ENCODE measurements around the gene PCDHA5.
"Not testable (repeated sequence)": the region's sequence is repeated elsewhere in the genome, so short reads cannot be mapped to it uniquely, and the experiment has no call there.

PCDHA5 gene

DNA sequence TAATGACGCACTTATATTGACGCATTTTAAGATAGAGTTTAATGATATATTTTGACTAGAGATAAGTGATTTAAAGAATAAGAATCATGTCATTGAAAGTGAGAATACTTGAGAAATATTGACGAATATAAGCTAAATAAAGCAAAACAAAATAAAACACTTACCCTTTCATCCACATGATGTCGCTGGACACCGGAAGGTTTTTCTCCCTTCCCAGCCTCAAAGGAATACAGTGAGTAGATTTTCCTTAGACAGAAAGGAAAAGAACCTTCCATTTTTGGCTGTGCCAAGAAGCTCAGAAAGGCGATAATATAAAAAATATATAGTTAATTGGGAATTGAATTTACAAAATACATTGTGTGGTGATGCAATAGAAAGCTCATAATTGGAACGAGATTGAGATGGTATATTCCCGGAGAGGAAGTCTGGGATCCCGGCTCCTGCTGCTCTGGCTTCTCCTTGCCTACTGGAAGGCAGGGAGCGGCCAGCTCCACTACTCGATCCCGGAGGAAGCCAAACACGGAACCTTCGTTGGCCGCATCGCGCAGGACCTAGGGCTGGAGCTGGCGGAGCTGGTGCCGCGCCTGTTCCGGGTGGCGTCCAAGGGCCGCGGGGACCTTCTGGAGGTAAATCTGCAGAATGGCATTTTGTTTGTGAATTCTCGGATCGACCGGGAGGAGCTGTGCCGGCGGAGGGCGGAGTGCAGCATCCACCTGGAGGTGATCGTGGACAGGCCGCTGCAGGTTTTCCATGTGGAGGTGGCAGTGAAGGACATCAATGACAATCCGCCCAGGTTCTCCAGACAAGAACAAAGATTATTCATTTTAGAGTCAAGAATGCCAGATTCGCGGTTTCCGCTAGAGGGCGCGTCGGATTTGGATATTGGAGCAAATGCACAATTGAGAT, at the start of gene PCDHA5:
TSS of gene PCDHA5 (plus strand) at position 239 of the 906 bp plus-strand sequence.
- DNase-seq, result no peak

DNA sequence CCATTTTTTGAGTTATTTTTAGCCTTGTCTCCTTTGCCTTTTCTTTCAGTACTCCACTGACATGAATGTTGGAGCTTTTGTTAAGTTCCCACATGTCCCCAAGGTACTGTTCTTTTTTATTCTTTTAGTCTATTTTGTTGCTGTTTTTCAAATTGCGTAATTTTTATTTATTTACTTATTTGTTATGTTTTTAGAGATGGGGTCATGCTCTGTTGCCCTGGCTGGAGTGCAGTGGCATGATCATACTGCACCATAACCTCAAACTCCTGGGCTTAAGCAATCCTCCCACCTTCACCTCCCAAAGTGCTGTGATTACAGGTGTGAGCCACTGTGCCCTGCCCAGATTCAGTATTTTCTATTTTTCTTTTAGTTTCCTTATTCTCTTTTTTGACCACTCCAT, 40.9 kb upstream of the PCDHA5 start:
- DNase-seq, result no peak

DNA sequence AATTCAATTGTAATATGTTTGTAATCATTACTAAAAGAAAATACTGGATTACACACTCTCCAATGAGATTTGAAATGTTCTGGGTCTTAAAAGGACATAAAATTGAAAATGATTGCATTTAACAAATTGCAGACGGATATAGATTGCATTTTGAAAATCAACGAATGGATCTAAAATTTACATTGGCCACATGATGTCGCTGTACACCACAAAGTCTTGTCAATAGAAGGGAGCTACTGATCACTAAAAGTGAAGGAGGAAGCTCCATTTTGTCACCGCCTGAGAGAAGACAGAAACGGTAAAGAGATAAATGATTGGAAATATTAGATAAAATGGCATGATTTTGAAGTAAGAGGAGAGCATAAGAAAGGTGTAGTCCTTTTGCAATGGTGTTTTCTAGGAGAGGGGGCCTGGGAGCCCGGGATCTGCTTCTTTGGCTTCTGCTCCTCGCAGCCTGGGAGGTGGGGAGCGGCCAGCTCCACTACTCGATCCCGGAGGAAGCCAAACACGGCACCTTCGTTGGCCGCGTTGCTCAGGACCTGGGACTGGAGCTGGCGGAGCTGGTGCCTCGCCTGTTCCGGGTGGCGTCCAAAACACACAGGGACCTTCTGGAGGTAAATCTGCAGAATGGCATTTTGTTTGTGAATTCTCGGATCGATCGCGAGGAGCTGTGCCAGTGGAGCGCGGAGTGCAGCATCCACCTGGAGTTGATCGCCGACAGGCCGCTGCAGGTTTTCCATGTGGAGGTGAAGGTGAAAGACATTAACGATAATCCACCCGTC, 35.3 kb upstream of the PCDHA5 start, which contains the start of gene PCDHA1:
TSS of gene PCDHA1 (plus strand) at position 236 of the 782 bp plus-strand sequence.
- no peak for DNase-seq

- not testable (repeated sequence) for DNase-seq
These were observed 34.0 kb upstream of the PCDHA5 start for GRCh38 chr5:140787422-140787821.

DNA sequence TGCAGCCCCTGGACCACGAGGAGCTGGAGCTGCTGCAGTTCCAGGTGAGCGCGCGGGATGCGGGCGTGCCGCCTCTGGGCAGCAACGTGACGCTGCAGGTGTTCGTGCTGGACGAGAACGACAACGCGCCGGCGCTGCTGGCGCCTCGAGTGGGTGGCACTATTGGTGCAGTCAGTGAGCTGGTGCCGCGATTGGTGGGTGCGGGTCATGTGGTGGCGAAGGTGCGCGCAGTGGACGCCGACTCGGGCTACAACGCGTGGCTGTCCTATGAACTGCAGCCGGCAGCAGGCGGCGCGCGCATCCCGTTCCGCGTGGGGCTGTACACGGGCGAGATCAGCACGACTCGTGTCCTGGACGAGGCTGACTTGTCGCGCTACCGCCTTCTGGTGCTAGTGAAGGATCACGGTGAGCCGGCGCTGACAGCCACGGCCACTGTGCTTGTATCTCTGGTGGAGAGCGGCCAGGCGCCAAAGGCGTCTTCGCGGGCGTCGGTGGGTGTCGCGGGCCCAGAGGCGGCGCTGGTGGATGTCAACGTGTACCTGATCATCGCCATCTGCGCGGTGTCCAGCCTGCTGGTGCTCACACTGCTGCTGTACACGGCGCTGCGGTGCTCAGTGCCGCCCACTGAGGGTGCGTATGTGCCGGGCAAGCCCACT, 33.4 kb upstream of the PCDHA5 start:
- DNase-seq, result not testable (repeated sequence)

DNA sequence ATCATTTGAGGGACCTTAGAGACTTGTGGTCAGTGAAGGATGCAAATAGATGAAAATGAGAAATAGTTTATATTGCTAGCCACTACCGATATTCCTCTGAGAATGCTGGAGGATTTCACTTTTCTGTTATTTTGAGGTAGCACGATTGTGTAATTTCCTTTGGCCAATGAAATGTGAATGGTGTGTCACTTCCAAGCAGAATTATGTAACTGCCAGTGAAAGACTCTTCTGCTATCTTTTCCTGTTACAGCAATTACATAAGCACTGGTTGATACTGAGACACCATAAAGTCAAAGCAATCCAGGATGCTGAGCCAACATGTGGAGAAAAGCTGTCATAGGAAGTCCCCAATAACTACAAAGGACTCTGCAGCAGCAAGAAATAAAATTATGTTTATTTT, 30.3 kb upstream of the PCDHA5 start:
- DNase-seq, result no peak

DNA sequence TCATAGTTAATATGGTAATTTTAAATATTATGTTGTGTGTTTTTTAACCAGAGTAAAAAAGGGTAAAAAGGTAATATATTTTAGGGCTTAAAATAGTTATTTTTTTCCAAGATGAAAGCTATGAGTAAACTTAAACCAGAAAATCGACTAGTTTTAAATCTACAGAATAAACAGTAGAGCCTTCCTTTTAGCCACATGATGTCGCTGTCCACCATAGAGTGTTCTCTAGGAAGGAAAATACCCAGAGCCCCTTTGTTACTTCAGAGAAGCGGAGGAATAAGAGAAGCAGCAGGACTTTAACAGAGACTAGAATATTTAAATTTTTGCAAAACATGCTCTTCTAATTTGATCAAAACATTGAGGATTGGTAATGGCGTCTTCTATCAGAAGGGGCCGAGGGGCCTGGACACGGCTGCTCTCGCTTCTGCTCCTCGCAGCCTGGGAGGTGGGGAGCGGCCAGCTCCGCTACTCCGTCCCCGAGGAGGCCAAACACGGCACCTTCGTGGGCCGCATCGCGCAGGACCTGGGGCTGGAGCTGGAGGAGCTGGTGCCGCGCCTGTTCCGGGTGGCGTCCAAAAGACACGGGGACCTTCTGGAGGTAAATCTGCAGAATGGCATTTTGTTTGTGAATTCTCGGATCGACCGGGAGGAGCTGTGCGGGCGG, 26.7 kb upstream of the PCDHA5 start, which contains the start of gene PCDHA2:
TSS of gene PCDHA2 (plus strand) at position 258 of the 664 bp plus-strand sequence.
- no peak for DNase-seq

- no peak for DNase-seq
These were observed 26.2 kb upstream of the PCDHA5 start for GRCh38 chr5:140795259-140795641.

DNA sequence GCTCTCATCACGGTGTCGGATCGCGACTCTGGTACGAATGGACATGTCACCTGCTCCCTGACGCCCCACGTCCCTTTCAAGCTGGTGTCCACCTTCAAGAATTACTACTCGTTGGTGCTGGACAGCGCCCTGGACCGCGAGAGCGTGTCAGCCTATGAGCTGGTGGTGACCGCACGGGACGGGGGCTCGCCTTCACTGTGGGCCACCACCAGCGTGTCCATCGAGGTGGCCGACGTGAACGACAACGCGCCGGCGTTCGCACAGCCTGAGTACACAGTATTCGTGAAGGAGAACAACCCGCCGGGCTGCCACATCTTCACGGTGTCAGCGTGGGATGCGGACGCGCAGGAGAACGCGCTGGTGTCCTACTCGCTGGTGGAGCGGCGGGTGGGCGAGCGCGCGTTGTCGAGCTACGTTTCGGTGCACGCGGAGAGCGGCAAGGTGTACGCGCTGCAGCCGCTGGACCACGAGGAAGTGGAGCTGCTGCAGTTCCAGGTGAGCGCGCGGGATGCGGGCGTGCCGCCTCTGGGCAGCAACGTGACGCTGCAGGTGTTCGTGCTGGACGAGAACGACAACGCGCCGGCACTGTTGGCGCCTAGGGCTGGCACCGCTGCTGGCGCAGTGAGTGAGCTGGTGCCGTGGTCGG, 25.2 kb upstream of the PCDHA5 start:
- not testable (repeated sequence) for DNase-seq

DNA sequence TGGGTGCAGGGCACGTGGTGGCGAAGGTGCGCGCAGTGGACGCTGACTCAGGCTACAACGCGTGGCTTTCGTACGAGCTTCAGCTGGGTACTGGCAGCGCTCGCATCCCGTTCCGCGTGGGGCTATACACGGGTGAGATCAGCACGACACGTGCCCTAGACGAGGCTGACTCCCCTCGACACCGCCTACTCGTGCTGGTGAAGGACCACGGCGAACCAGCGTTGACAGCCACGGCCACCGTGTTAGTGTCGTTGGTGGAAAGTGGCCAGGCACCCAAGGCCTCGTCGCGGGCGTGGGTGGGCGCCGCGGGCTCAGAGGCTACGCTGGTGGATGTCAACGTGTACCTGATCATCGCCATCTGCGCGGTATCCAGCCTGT, 24.7 kb upstream of the PCDHA5 start:
- DNase-seq, result no peak

DNA sequence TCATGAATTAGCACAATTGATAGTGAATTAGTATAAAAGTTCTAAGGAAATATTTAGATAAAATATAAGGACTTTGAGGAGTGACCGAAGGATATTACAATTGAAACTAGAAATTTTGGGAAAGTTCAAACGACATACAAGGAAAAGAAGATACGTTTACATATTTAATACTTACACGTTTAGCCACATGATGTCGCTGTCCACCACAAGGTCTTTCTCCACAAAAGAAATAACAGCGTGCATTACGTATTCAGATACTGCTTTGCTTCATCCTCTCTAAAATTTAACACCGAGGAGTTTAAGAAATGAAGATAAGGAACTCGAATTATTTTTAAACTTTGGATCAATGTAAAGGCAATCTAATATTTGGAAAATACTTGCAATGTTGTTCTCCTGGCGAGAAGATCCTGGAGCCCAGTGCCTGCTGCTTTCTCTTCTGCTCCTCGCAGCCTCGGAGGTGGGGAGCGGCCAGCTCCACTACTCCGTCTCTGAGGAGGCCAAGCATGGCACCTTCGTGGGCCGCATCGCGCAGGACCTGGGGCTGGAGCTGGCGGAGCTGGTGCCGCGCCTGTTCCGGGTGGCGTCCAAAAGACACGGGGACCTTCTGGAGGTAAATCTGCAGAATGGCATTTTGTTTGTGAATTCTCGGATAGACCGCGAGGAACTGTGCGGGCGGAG, 20.5 kb upstream of the PCDHA5 start, which contains the start of gene PCDHA3:
TSS of gene PCDHA3 (plus strand) at position 242 of the 678 bp plus-strand sequence.
- DNase-seq, result no peak

DNA sequence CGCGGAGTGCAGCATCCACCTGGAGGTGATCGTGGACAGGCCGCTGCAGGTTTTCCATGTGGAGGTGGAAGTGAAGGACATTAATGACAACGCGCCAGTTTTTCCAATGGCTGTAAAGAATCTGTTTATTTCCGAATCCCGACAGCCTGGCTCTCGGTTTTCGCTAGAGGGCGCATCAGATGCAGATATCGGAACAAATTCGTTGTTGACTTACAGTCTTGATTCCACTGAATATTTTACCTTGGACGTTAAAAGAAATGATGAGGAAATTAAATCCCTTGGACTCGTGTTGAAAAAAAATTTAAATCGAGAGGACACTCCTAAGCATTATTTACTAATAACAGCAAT, 19.9 kb upstream of the PCDHA5 start:
- DNase-seq, result no peak

DNA sequence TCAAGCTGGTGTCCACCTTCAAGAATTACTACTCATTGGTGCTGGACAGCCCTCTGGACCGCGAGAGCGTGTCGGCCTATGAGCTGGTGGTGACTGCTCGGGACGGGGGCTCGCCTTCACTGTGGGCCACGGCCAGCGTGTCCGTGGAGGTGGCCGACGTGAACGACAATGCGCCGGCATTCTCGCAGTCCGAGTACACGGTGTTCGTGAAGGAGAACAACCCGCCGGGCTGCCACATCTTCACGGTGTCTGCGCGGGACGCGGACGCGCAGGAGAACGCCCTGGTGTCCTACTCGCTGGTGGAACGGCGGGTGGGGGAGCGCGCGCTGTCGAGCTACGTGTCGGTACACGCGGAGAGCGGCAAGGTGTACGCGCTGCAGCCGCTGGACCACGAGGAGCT, 19.0 kb upstream of the PCDHA5 start:
- not testable (repeated sequence) for DNase-seq

GRCh38 chr5:140802781-140803271, 18.6 kb upstream of the PCDHA5 start:
- DNase-seq, result no peak

DNA sequence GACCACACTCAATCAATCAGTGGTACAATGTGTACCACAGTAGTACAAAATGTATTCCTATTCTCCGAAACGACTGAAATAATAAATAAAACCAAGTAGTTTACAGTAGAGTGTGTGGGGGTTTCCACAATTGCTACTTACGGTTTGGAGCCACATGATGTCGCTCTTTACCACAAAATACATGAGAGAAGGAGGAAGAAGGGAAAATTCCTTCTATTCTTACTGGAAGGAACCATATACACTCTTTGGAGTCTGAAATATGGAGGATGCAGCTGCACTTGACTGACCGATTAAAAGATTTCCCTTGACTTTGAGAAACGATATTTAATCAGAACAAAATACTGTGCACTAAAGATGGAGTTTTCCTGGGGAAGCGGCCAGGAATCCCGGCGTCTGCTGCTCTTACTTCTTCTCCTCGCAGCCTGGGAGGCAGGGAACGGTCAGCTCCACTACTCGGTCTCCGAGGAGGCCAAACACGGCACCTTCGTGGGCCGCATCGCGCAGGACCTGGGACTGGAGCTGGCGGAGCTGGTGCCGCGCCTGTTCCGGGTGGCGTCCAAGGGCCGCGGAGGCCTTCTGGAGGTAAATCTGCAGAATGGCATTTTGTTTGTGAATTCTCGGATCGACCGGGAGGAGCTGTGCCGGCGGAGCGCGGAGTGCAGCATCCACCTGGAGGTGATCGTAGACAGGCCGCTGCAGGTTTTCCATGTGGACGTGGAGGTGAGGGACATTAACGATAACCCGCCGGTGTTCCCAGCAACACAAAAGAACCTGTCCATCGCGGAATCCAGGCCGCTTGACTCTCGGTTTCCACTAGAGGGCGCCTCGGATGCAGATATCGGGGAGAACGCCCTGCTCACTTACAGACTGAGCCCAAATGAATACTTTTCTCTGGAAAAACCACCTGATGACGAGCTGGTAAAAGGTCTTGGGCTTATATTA, 14.3 kb upstream of the PCDHA5 start, which contains the start of gene PCDHA4:
TSS of gene PCDHA4 (plus strand) at position 235 of the 942 bp plus-strand sequence.
- peak in 1 of 2 donors; percentile 1 for DNase-seq

- not testable (repeated sequence) for DNase-seq
These were observed 13.0 kb upstream of the PCDHA5 start for GRCh38 chr5:140808241-140808888.

DNA sequence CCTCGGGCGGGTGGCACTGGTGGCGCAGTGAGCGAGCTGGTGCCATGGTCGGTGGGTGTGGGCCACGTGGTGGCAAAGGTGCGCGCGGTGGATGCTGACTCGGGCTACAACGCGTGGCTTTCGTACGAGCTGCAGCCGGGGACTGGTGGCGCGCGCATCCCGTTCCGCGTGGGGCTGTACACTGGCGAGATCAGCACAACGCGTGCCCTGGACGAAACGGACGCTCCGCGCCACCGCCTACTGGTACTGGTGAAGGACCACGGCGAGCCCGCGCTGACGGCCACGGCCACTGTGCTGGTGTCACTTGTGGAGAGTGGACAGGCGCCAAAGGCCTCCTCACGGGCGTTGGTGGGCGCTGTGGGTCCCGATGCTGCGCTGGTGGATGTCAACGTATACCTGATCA, 12.5 kb upstream of the PCDHA5 start:
- DNase-seq, result no peak

DNA sequence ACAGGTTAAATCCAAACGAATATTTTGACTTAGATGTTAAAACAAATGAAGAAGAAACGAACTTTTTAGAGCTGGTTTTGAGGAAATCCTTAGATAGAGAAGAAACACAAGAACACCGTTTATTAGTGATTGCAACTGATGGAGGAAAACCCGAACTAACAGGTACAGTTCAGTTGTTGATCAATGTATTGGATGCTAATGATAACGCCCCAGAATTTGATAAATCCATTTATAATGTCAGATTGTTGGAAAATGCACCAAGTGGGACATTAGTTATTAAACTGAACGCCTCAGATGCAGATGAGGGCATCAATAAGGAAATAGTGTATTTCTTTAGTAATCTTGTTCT, 842 bp downstream of the PCDHA5 start:
- DNase-seq, result no peak

DNA sequence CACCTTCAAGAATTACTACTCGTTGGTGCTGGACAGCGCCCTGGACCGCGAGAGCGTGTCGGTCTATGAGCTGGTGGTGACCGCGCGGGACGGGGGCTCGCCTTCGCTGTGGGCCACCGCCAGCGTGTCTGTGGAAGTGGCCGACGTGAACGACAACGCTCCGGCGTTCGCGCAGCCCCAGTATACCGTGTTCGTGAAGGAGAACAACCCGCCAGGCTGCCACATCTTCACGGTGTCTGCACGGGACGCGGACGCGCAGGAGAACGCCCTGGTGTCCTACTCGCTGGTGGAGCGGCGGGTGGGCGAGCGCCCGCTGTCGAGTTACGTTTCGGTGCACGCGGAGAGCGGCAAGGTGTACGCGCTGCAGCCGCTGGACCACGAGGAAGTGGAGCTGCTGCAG, 1.6 kb downstream of the PCDHA5 start:
- not testable (repeated sequence) for DNase-seq

GRCh38 chr5:140823475-140823874, 2.1 kb downstream of the PCDHA5 start:
- DNase-seq, result no peak
